A673 (cell line): ENCODE results near the gene SLN. TPM values are rescaled to one million over a fixed set of nuclear protein-coding genes. Genes with fewer than 3 reads are reported as not detected.

Experiments
- BruUV-seq: library from RNA; stranded (reverse); fragments of 400-500 nt; replicated peaks from 2 replicates; lab custom pipeline; 2021; lab: Mats Ljungman, UMichigan
- CTCF ChIA-PET: fragments of 300-600 bp; sonication (Branson Sonifier 250); formaldehyde crosslinking; loops from one replicate; lab custom pipeline; 2022; ENCODE audit warnings: antibody characterized with exemption; lab: Charles Lee
- POLR2A ChIA-PET: fragments of 300-600 bp; sonication (Branson Sonifier 250); formaldehyde crosslinking; loops from one replicate; lab custom pipeline; 2022; ENCODE audit warnings: antibody characterized with exemption; ENCODE audit not compliant: low non-redundant PET; lab: Charles Lee
- DNase-seq: peaks from one replicate; pipeline ENCODE4 v3.0.0-alpha.2; 2015; ENCODE audit warnings: low spot score
- H3K27ac ChIP-seq: fragments of 200-600 bp; sonication (generic); 2 replicates; pipeline ENCODE4 v1.5.1; 2016; ENCODE audit warnings: mixed run types, low read depth, mild to moderate bottlenecking, mixed read lengths, antibody characterized with exemption, low read length; ENCODE audit not compliant: poor library complexity, severe bottlenecking
- H3K27me3 ChIP-seq: fragments of 200-600 bp; sonication (generic); replicated peaks from 2 replicates; pipeline ENCODE4 v1.6.1; 2017; ENCODE audit warnings: mixed run types, low read depth, mild to moderate bottlenecking, mixed read lengths, antibody characterized with exemption, low read length; ENCODE audit not compliant: insufficient read depth, poor library complexity
- H3K36me3 ChIP-seq: fragments of 200-600 bp; sonication (generic); 2 replicates; pipeline ENCODE4 v1.6.1; 2016; ENCODE audit warnings: mixed run types, mild to moderate bottlenecking, mixed read lengths, antibody characterized with exemption, low read length; ENCODE audit not compliant: insufficient read depth, poor library complexity, severe bottlenecking
- H3K4me1 ChIP-seq: fragments of 200-600 bp; sonication (generic); 2 replicates; pipeline ENCODE4 v1.6.1; 2017; ENCODE audit warnings: mixed run types, mild to moderate bottlenecking, mixed read lengths, antibody characterized with exemption, low read length; ENCODE audit not compliant: insufficient read depth, poor library complexity, severe bottlenecking
- H3K4me3 ChIP-seq: fragments of 200-600 bp; sonication (generic); 2 replicates; pipeline ENCODE4 v1.5.1; 2016; ENCODE audit warnings: low read depth, mixed run types, mild to moderate bottlenecking, mixed read lengths, low read length; ENCODE audit not compliant: poor library complexity, severe bottlenecking
- H3K9me3 ChIP-seq: fragments of 200-600 bp; sonication (generic); 2 replicates; pipeline ENCODE4 v1.6.1; 2016; ENCODE audit warnings: mixed run types, low read depth, mild to moderate bottlenecking, mixed read lengths, antibody characterized with exemption, low read length; ENCODE audit not compliant: poor library complexity, severe bottlenecking
- CTCF ChIP-seq: fragments of 300-800, 200-600 bp; sonication (generic); conservative IDR thresholded peaks from 2 replicates; pipeline ENCODE4 v1.5.1; 2017; ENCODE audit warnings: low read depth, mild to moderate bottlenecking, antibody characterized with exemption, low read length, moderate library complexity, mixed read lengths
- EZH2 ChIP-seq: fragments of 200-600 bp; sonication (generic); IDR thresholded peaks from 2 replicates; pipeline ENCODE4 v1.6.1; 2017; ENCODE audit warnings: borderline replicate concordance, low read depth, mild to moderate bottlenecking, mixed read lengths, antibody characterized with exemption, low read length; ENCODE audit not compliant: poor library complexity, severe bottlenecking
- intact Hi-C: fragments of 100-400 bp; cut with micrococcal nuclease; formaldehyde crosslinking; loops from one replicate; pipeline ENCODE4 v1.10.0; 2022; ENCODE audit not compliant: unreplicated experiment
- total RNA-seq: library from RNA; stranded (reverse); gene quantifications from 2 replicates; pipeline ENCODE4 v1.2.3, GENCODE V29; 2021

Gene SLN
- total RNA-seq, 1 experiment from 2014 or later: 0.58 TPM

GRCh38 chr11:107660066-107660465 lies 51.8 kb downstream of the SLN start:
- TF ChIP-seq CTCF: no peak
- no peak for TF ChIP-seq EZH2
- H3K9me3 ChIP-seq: no peaks in the 10 kb centered on the region
- H3K27me3 ChIP-seq: peaks cover 15% of the 10 kb centered on the region
- H3K27ac ChIP-seq: no peak overlapping the region
- peaks cover 9% of the 10 kb centered on the region for H3K4me1 ChIP-seq
- ChIA-PET POLR2A (no interaction called here), CTCF (no interaction called here)
- H3K36me3 ChIP-seq: no peaks in the 10 kb centered on the region
- no TSS peak for BruUV-seq
- DNase-seq: no peak
- no peak overlapping the region for H3K4me3 ChIP-seq
- intact Hi-C loops: no loop called here

GRCh38 chr11:107659310-107659709 lies 52.5 kb downstream of the SLN start:
- POLR2A ChIA-PET: no interaction called here
- no TSS peak for BruUV-seq
- H3K27me3 ChIP-seq: peaks cover 8% of the 10 kb centered on the region
- CTCF ChIA-PET: no interaction called here
- TF ChIP-seq CTCF: no peak
- no peak for TF ChIP-seq EZH2
- no peaks in the 10 kb centered on the region for H3K9me3 ChIP-seq
- peaks cover 2% of the 10 kb centered on the region for H3K4me1 ChIP-seq
- intact Hi-C loops: no loop called here
- DNase-seq: no peak
- H3K27ac ChIP-seq: no peak overlapping the region
- H3K4me3 ChIP-seq: no peak overlapping the region
- H3K36me3 ChIP-seq: no peaks in the 10 kb centered on the region

Other genes with a start within 250 kb of the SLN start
- 13.6 and 17.0 TPM in 2 replicates for gene ALKBH8, start 146.3 kb downstream of the SLN start, total RNA-seq
- not detected in 2 replicates for gene ELMOD1, start 120.9 kb downstream of the SLN start, total RNA-seq
- gene SLC35F2, start 146.7 kb upstream of the SLN start, total RNA-seq: 80.8 and 95.4 TPM in 2 replicates
- 16.3 and 17.2 TPM in 2 replicates for gene RAB39A, start 216.4 kb upstream of the SLN start, total RNA-seq